ENCODE data around the gene UBA6.
"Not testable (repeated sequence)": the region's sequence is repeated elsewhere in the genome, so short reads cannot be mapped to it uniquely, and the experiment has no call there.

DNA sequence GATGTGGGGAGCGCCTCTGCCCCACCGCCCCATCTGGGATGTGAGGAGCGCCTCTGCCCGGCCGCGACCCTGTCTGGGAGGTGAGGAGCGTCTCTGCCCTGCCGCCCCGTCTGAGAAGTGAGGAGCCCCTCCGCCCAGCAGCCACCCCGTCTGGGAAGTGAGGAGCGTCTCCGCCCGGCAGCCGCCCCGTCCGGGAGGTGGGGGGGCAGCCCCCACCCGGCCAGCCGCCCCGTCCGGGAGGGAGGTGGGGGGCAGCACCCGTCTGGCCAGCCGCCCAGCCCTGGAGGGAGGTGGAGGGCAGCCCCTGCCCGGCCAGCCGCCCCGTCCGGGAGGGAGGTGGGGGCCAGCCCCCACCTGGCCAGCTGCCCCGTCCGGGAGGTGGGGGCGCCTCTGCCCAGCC is 64.0 kb downstream of the UBA6 start:
- not testable (repeated sequence) for TF ChIP-seq POLR2A (IDR thresholded peaks at IDR 0.05; ENCODE audit: low read depth, low read length); PAX5 (IDR thresholded peaks at IDR 0.05; ENCODE audit: insufficient read depth, low read length, severe bottlenecking); POLR2AphosphoS5 (IDR thresholded peaks at IDR 0.05; ENCODE audit: low read depth, low read length)
